H54 (cell line): Measurements from ENCODE around the gene NPR1.

ENCODE experiments used
- DNase-seq: peaks from one replicate; pipeline ENCODE4 v3.0.0; 2011; ENCODE audit warnings: low spot score, mixed read lengths; ENCODE audit not compliant: insufficient read length
- FAIRE-seq: peaks from 3 replicates; lab custom pipeline; 2011; peaks lifted over from hg19 to GRCh38; lab: Jason Lieb, UNC
- POLR2A ChIP-seq: IDR thresholded peaks from 2 replicates; pipeline ENCODE4 v1.6.1; 2011; ENCODE audit warnings: low read depth, mild to moderate bottlenecking, low read length

Gene NPR1

DNA sequence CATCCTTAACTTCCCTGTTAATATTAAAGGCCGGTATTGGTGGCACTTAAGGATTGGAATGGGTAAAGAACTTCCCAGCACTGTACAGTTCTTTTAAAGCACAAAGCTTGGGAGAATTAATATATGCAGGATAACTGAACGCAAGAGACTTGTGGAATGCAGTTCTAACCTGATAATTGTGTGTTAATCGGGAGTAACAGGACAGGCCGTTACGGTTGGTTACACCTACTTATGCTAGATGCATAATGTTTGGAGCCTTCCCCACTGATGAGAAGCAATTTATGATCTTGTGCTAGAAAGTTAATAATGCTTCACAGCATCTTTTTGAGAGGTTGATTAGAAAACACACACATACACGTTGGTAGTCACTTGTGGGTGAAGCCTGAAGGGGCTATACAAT, 37.6 kb upstream of the NPR1 start:
- TF ChIP-seq POLR2A = no peak
- DNase-seq = no peak
- FAIRE-seq = no peak

DNA sequence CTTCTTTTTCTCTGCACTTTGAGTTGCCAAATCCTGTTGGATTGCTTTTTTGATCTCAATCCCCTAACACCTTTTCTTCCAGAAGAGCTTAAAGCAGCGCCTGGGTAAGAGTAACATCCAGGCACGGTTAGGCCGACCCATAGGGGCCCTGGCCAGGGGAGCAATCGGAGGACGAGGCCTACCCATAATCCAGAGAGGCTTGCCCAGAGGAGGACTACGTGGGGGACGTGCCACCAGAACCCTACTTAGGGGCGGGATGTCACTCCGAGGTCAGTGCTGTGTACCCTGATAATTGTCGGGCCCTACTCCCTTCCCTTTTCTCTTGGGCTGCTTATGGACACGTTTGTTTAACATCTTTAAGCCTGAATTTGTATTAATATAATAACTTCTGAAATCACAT, 36.3 kb upstream of the NPR1 start:
- DNase-seq (no peak), FAIRE-seq (no peak)
- TF ChIP-seq POLR2A = no peak

DNA sequence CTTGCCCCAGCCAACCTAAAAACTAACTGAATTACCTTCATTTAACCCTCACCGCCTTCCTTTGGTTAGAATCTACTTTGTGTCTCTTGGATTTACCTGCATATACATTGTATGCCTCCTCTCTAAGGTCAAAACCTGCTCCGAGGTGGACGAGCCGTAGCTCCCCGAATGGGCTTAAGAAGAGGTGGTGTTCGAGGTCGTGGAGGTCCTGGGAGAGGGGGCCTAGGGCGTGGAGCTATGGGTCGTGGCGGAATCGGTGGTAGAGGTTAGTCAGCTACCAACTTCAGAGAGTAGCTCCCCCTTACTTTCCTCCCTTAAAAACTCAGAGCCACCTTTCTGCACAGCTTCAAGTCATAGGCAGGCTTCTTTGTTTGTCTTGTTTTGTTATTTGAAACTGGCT, 35.4 kb upstream of the NPR1 start:
- no peak for TF ChIP-seq POLR2A
- FAIRE-seq = no peak
- DNase-seq = no peak

DNA sequence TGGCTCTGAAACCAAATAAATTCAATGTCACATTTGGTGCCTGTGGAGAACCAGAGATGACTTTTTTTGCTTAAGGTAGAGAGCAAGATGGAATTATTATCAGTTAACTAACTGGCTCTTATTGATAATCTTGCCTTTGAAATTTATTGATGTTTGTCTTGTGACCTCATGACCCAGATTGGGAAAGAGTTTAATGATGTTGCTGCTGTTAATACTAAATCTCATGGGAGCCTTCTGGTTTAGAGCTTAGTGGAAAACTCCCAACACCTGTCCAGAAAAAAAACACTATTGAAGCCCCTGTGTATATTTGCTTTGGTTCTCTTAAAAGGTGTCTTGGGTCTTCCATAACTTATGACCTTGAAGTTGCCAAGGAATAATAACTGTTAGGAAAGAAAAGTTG, 34.7 kb upstream of the NPR1 start:
- TF ChIP-seq POLR2A = no peak
- FAIRE-seq (no peak), DNase-seq (no peak)

DNA sequence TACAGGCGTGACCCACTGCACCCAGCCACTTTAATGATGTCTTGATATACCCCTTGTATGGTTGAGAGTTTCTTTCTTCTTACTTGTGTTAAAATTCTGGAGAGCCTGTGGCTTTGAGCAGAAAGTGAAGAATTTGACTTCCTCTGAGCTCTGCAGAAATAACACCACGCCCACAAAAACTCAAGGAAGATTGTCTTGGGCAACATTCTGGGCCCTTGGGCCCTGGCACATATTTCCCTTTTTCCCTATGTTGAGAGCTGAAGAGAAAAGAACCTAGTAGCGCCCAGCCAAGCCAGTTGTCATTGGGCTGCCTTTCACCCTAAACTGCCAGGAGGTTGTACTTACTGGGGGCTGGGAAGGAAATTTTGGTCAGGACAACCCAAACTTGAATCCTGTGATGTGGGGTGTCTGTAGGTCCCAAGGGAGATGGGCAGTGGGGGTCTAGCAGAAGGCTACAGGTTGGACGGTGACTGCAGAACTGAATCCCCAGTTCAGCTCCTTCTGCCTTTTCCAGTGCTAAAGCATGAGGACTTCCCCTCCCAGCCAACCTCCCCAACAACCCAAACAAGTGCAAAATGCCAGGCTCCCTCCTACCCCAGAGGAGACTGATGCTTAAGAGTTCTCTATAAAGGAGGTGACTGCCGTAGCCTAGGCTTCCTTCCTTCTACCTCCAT, 31.7 kb upstream of the NPR1 start:
- FAIRE-seq (no peak), DNase-seq (no peak)
- no peak for TF ChIP-seq POLR2A

DNA sequence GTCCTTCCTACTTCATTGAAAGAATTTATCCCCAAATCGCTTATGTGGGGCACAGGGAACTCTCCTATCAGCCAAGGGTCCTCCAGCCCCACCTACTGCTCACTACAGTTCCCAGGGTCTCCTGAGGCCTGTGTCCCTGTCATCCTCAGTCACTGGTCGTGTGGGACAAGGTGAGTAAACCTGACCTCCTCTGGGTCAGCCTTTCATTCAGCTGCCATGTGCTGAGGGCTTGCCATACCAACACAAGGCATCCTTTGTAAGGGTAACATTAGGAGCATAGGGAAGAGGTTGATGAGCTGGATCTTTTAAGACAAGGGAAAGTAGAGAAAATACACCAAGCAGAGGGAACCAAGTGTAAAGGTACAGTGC, 31.2 kb upstream of the NPR1 start:
- DNase-seq = no peak
- FAIRE-seq = no peak
- no peak for TF ChIP-seq POLR2A

DNA sequence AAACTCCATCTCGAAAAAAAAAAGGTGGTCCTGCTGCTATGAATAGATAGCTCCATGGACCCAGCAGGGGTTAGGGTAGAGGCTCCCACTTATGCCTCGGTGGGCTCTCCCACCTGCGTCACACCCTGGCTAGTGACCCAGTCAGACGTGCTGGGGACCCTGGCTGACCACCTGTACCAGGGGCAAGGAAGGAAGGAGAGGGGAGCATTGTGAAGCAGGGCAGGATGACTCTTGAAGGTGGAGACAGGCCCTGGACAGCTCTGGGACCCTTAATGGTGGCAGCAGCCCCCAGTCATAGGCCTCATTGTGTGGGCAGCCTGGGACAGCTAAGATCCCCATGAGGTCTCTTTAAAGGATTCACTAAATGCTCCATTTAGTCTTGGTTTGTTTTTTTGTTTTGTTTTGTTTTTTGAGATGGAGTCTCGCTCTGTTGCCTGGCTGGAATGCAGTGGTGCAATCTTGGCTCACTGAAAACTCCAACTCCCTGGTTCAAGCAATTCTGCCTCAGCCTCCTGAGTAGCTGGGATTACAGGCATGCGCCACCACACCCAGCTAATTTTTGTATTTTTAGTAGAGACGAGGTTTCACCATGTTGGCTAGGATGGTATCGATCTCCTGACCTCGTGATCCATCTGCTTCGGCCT, 30.4 kb upstream of the NPR1 start:
- FAIRE-seq = no peak
- DNase-seq = no peak
- no peak for TF ChIP-seq POLR2A

DNA sequence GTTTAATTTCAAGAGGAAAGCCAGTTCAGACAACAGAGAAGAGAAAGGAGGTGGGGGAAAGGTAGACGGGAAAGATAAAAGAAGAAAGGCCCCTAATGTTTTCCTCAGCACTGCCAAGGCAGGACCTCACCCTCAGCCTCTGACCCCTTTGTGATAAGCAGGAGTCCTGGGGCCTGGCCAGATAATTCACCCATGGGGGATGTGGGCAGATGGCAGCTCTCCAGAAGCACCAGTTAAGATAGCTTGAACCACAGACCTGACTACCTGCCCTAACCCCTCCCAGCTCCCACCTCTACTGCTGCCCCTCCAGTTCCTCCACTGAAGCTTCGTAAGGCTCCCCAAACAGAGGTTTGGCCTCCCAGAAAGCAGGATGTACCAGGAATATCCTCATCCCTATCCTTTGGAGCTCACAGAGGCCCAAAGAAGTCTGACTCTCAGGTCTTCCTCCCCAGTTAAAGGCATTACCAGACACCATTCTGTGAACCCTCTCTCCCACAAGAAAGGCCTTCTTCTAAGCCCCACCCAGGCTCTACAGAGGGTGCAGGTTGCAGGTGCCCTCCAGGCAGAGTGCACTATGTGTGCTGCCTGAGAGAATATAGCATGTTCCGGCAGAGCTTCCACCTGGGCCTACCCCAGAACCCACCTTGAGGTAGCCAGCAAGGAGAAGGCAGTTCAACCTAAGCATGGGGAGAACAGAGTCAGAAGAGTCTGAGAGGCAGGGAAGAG, 29.2 kb upstream of the NPR1 start:
- FAIRE-seq (no peak), DNase-seq (no peak)
- TF ChIP-seq POLR2A = no peak

DNA sequence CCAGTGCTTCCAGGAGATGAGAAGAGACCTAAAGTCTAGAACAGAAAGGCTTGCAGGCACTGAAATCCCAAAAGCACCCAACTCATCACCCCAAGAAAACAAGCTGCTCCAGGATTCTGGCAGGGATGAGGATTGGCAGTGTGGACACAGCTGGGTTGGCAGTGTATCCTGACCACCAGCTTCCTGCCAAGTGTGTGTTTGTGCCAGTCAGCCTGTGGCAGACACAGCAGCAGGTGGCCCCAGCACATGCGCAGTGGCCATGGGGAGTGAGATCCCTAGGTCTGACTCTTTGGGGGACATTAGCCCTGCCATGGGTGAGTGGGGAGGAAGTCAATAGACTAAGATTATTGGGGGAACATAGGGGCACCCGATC, 28.6 kb upstream of the NPR1 start:
- no peak for FAIRE-seq
- no peak for DNase-seq
- TF ChIP-seq POLR2A = no peak

DNA sequence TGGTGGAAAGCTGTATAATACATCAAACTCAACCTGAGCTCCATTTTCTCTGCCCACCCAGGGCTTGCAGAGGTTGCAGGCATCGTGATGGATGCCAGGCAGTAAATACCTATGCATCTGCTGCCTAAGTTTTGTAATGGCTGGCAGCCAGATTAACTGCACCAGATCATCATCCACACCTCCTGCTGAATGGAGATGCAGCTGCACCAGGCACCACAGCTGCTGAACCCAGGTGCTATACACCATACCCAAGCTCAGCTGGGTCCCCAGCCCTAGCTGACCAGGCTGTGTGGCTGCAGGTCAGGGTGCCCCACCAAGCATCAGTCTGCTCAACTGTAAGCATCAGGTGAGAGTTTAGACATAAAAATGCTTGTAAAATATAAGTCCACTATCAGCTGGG, 26.7 kb upstream of the NPR1 start:
- FAIRE-seq = no peak
- TF ChIP-seq POLR2A = no peak
- DNase-seq = no peak

DNA sequence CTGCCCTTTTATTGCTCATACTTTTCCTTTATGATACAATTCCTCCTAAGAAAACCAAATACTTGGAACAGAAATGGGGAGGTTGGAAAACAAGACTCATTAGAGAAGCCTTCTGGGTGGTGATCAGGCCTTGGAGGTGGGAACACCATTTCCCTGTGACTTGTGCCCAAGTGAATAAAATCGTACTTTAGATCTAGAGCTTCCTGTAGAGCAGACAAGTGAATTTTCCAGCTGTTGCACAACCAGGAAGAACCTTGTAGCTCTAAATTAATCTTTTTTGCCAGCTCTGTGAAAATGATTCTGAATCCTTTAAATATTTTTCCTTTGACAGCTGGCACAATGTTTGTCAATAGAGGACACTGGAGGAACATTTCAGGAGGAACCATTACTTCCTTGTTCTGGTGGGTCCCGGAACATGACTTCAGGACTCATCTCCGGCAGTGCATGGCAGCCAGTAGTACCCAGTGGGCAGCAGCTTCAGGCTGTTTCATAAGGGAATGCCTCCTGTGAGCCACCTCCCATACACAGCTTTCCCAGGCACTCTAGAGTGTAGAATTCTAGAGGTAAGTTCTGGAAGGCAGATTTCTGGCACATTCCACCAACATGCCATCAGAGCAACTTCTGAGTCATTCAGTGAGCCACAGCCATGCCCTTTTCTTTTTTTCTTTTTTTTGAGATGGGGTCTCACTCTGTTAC, 25.5 kb upstream of the NPR1 start:
- FAIRE-seq (no peak), DNase-seq (no peak)
- TF ChIP-seq POLR2A = no peak

DNA sequence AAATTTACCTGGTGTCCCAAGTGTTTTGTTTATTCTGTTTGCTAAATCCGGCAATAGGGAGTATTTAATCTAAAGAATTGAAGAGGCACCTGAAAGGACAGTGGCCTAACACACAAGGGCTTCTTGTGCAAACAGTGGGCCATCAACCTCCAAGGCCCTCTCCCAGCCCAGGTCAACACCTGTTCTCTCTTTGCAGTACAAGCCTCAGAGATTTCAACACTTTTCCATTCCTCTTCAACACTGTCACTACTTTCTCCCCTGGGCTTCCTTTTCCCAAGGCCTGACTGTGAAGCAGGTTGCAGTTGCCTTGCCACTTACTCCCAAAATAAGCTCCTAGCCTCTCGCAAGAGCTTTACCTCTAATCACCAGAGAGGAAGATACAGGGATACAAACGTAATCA, 23.2 kb upstream of the NPR1 start:
- no peak for TF ChIP-seq POLR2A
- FAIRE-seq = no peak
- no peak for DNase-seq

DNA sequence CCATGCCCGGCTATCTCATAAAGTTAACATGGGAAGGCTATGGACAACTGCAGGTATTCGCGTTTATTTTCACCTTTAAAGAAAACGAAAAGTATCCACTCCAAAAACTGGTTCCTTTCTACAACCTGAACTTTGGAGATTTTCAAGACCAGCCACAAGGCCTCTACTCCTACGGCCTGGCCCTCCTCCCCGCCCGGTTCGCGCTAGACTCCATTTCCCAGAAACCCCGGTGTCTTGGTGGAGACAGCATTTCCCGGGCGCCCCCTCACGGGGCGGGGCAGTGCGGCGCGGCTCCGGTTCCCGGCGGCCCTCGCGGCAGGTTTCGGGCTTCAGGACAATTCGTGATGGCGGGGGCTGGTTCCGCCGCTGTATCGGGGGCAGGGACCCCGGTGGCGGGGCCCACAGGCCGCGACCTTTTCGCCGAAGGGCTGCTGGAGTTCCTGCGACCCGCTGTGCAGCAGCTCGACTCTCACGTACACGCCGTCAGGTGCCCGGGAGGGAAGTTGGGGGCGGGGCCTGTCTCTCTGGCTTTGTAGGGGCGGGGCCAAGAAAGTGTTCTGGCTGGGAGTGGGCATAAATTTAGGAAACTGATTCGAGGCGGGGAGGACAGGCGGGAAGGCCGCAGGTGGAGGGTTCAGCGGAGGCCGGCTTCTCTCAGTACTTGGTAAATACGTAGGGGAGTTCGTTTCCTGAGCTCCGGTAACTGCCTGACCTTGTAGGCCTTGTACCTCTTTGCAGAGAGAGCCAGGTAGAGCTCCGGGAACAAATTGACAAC, 19.9 kb upstream of the NPR1 start, which contains the start of gene SNAPIN:
TSS of gene SNAPIN (plus strand) at position 304 of the 775 bp plus-strand sequence. CDS start at position 345, 41 bp downstream.
- FAIRE-seq (no peak), DNase-seq (peak; percentile 87)
- peak; percentile 39; the same call in 1 of the 2 replicates for TF ChIP-seq POLR2A
